GM18868 (cell line): ENCODE measurements around the gene ERCC4.
"Not testable (repeated sequence)": the region's sequence is repeated elsewhere in the genome, so short reads cannot be mapped to it uniquely, and the experiment has no call there.

Experiments
- ATAC-seq: cut with Tn5 transposase; IDR thresholded peaks from one replicate; pipeline ENCODE4 v1.9.1; 2021; ENCODE audit warnings: mild to moderate bottlenecking, moderate library complexity; ENCODE audit not compliant: unreplicated experiment

ERCC4 gene

DNA sequence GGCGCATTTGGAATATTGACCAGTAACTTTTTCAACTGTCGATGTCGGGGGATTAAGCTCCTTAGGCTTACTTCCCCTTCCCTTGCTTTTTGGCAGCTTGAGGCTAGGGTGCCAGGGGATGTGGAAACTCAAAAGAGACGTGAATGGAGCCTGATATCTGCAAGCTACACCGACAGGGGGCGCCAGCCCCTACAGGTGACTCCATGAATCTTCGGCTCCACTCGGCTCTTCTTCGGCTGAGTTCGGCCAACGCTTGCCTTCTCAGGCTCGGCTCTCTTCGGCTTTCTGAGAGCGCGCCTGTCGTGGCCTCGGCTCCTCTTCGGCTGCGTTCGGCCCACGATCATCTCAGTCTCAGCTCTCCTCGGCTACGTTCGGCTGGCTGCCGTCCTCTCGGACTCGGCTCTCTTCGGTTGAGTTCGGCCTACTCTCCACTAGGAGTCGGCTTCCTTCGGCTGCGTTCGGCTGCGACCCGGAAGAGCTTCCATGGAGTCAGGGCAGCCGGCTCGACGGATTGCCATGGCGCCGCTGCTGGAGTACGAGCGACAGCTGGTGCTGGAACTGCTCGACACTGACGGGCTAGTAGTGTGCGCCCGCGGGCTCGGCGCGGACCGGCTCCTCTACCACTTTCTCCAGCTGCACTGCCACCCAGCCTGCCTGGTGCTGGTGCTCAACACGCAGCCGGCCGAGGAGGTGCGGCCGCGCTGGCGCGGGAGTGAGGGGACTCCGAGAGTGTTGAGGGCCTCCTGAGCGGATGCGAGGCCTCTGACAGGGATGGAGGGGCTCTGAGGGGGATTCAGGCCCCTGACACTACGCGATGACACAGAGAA is at the start of gene ERCC4:
Gene ERCC4 (plus strand): TSS at position 472 of the 827 bp plus-strand sequence. CDS start 12 bp downstream, at position 484.
- peak; percentile 97 for ATAC-seq

DNA sequence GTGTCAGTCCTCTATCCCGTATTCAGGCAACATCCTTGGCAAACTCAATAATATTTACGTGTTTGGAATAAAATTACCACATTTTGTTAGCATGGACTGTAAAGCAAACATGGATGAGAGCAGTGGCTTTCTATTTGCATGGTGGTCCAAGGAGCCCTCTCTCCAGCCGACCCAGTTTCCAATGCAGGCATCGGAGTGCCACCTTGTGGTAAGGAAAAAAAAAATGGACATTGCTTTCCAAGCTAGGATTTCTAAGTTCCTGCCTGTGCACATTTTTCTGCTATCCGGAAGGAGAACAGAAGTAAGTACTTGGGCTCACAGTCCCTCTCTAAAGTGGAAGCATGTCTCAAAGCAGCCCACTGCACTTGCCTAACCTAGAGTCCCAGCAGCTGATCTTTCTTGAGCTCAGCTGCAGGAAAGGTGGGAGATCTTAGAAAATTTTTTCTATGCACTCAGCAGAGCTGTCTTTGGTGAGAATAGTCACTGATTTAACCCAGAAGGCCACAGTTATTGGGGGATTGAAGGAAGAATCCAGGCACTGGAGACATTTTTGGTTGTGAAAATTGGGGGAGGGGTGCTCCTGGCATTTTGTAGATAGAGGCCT is 46.0 kb upstream of the ERCC4 start:
- ATAC-seq, result no peak

- ATAC-seq, result no peak
Observed at GRCh38 chr16:13875614-13876284, 44.2 kb upstream of the ERCC4 start.

DNA sequence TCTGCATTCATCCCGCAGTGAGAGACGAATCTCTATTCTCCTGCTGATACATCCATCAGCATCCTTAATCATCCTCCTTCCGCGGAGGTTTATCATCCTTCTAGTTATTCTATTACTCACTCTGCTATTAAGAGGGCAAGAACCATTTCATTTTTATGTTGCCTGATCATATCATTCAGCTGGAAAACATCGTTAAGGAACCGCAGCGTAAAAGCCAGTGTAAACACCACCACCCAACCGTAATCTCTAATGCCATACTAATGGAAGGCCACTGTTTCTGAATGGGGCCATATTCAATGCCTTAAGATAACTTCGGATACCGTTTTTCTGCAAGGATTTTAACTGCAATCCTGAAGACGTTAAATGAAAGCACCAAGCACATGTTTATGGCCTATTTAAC is 36.7 kb upstream of the ERCC4 start:
- ATAC-seq, result no peak

DNA sequence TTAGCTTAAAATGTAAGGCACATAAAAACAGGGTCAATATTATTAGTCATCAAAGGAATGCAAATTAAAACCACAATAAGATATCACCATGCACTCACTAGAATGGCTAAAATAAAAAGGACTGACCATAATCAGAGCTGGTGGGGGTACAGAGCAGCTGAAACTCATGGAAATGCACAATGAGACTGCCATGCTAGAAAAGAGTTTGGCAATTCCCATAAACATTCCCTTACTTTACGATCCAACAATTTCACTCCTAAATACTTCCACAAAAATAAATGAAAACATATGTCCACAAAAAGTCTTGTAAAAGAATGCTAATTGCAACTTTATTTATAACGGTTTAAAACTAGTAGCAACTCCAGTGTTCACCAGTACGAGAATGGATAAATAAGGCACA is 36.1 kb upstream of the ERCC4 start:
- no peak for ATAC-seq

GRCh38 chr16:13885700-13886099 is 34.3 kb upstream of the ERCC4 start:
- no peak for ATAC-seq

GRCh38 chr16:13886608-13887007 is 33.3 kb upstream of the ERCC4 start:
- no peak for ATAC-seq

GRCh38 chr16:13889323-13889722 is 30.6 kb upstream of the ERCC4 start:
- not testable (repeated sequence) for ATAC-seq

DNA sequence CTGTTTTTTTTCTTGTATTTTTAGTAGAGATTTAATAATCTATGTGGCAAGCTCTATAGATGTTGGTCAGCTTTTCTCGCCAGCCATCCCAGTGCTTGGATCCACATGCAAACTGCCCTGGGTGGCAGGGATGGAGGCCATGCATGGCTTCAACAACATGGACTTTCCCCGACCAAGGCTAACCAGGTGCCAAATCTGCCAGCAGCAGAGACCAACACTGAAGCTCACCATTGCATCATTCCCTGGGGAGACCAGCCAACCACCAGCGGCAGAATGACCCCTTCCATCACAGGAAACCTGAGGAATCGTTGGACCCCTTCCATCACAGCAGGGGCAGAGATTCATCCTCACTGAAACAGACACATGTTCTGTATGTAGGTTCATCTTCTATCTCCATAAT is 27.7 kb upstream of the ERCC4 start:
- ATAC-seq, result no peak

GRCh38 chr16:13895516-13895915 is 24.4 kb upstream of the ERCC4 start:
- no peak for ATAC-seq

DNA sequence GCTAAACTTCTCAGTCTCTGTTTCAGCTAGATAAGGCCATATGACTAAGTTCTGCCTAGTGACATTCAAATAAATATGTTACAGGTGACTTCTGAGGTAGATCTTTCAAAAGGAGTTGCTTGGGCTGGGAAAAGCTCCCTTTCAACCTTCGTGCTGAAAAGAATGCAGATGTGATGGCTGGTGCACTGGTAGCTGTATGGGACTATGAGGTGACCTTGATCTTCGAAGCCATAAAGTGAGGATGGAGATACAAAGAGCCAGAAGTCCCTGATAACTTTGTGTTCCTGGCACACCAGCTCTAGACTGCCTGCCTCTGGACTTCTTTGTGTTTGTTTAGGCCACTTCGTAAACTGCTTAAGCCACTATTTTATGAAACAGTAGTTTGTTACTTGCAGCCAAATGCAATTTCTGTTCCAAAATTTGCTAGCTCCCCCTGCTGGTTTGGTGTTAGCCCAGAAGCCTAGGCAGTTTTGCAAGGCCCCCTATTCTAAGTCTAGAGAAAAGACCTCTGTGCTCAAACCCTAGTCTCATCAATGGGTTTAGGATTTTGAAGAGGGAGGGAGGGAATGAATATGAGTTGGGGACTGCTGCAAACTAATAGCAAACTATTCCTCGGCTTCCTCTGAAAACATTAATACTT is 23.3 kb upstream of the ERCC4 start:
- ATAC-seq, result no peak

DNA sequence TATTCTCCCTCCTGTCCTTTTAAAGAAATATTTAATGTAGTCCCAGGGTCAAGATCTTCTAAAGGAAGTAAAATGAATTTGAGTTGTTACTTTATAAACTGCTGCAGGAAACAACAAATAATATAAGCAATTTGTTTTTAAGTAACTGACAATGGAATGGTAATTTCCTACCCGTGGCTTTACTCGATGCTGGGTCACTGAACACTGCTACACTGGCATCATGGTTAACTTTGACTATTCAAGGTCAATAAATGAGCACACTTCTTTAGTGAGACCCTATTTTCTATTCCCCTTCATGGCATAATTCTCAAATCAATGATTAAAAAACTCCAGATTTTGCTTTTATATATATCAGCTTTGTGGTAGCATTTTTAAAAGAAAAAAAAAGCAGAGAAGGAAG is 22.1 kb upstream of the ERCC4 start:
- ATAC-seq, result no peak

DNA sequence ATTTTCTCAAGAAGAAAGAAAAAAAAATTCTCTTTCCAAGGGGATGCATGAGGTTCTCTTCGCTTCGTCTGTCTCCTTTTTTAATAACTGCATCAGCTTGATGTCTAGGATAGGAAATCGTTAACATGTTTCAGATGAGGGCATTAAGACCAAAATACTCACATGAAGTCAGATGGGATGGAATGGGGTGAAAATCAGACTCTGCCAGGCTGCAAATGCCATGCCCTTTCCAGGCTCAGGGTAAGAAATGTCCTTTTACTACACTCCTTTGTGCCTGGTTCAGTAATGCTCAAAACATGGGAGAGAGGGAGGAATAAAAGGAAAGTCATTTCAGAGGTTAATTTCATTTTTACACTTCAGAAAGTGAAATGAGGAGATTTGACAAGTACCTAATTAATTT is 21.7 kb upstream of the ERCC4 start:
- ATAC-seq, result no peak

DNA sequence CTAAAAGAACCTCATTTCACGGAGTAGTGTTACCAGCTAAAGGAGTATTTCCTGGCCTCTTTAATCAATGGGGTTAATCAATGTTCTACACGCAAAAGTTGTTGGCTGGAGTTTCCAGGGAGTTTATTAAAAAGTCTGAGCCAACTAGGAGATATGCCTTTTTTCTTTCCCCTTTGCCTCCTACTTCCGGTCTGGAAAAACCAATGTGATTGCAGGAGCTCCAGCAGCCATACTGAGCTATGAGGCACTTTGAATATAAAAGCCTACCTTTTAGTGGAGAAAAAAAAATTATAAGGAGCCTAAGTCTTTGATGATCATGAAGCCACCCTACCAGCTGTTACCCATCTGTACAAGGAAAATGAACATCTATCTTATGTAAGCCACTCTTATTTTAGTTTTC is 17.9 kb upstream of the ERCC4 start:
- ATAC-seq, result no peak

DNA sequence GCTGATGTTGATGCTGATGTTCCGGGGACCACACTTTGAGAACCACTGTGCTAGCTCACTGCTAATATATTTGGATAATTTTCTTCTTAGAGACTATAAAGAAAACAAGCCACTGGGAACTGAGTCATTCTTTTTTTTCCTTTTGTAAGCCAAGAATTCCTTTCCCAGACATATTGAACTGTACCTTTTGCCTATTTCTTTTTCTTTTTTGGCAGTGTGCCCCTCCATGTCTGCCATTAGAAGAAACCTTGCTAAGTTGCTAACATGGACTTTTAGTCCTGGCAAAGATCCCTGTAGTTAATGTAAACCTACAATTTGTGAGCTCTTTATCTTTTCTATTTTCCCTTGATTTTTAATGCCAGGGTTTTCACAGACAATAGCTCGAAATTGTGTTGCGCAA is 17.3 kb upstream of the ERCC4 start:
- no peak for ATAC-seq

DNA sequence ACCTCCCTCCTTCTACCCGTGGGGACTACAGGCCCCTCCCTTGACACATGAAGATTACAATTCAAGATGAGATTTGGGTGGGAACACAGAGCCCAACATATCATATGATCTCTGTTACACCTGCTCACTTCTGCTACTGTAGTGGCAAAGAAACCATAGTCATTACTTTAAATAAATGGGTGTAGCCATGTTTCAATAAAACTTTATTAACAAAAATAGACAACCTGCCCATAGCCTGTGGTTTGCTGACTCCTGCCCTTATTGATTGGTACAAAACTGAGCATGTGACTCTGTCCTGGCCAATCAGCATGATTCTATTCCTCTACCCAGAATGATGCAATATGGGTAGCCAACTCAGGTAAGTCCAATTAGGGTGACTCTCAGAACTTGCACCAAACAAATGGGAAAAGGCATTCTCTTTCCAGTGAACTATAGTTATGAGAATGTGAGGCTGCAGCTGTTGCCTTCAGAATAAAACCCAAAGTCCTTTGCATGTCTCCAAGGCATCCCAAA is 15.7 kb upstream of the ERCC4 start:
- ATAC-seq, result no peak

- not testable (repeated sequence) for ATAC-seq
Observed at GRCh38 chr16:13904822-13905221, 15.1 kb upstream of the ERCC4 start.

DNA sequence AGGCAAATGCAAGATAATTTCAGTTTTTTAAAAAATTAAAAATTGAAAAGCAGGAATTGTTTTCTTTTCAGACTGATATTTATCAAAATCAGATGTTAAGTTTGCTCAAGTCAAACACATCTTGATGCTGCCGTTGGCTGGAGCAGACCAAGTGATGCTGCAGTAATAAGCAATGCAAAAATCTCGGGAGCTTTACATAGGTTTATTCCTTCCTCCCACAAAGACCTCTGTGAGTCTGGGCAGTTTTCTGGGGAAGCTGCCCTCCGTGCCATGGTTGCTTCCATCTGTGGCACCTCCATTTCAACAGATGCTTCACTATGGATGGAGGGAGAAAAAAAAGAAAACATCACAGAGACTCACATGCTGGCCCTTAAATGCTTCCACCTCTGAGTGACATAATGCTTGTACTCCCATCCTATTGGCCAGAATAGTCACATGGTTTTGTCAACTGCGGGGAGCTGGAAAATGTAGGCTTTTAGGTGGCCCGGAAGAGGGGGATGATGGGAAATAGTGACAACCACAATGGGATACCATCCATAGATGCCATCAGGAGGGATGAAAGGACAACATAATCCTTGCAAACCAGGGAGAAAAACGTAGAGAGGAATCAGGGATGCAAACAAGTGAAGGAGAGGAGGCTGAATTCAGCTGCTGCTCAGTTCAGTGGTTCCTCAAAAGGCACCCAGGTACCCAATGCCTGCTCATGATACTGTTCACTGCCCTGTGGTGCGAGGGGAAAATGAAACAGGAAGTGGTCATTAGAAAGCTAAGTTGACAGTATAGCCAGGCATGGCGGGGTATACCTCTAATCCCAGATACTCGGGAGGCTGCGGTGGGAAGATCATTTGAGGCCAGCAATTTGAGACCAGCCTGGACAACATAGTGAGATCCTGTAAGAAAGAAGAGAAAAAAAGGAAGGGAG is 13.5 kb upstream of the ERCC4 start:
- ATAC-seq, result no peak

- no peak for ATAC-seq
Observed at GRCh38 chr16:13907431-13907830, 12.5 kb upstream of the ERCC4 start.

- no peak for ATAC-seq
Observed at GRCh38 chr16:13909069-13909468, 10.9 kb upstream of the ERCC4 start.
